HG03025 (cell line): Measurements from ENCODE around the gene INSL3.
"Not testable (repeated sequence)": the region's sequence is repeated elsewhere in the genome, so short reads cannot be mapped to it uniquely, and the experiment has no call there.

Experiments used
- ATAC-seq: cut with Tn5 transposase; IDR thresholded peaks from one replicate; pipeline ENCODE4 v1.9.1; 2021; ENCODE audit warnings: mild to moderate bottlenecking, moderate library complexity; ENCODE audit not compliant: unreplicated experiment, low FRiP score

The INSL3 gene

DNA sequence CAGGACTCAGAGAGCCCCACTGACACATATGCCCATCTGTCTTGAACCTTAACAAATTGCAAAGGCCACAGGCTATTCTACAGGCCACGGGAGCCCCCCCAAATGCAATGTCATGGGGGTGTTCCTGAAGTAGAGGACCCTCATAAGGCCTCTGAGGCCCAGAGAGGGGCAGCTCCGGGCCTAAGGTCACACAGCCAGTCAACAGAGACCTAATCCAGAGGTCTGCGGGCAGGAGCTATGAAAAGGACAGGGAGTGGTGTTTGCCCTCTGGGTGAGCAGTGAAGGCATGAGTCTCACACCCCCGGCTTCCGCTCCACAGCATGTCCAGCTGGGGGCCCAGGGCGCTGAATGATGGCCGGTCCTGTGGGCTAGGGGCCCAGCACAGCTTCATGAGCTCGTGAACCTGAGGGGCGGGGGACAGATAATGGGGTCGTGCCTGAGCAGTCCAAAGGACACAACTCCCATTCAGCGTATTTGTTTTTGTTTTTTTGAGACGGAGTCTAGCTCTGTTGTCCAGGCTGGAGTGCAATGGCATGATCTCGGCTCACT is 5.3 kb upstream of the INSL3 start:
- ATAC-seq: no peak

DNA sequence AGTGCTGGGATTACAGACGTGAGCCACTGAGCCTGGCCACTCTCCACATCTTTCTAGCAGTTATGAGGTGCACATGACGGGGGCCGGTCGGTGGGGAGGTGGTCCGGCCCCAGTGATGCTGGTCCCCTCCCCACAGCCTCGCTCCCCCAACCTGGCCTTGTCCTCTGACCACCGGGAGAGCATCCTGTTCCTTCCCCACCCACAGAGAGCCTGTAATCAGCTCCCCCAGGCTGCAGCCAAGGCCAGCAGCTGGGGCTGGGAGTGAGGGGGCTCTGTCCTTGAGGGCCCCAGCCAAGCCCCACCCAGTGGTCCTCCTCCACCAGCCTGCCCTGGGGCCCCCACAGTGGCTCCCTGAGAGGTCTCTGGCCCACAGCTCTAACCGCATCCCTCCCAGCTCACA is 3.0 kb upstream of the INSL3 start:
- no peak for ATAC-seq

- ATAC-seq: no peak
Observed at GRCh38 chr19:17817668-17818363, 3.5 kb downstream of the INSL3 start.

DNA sequence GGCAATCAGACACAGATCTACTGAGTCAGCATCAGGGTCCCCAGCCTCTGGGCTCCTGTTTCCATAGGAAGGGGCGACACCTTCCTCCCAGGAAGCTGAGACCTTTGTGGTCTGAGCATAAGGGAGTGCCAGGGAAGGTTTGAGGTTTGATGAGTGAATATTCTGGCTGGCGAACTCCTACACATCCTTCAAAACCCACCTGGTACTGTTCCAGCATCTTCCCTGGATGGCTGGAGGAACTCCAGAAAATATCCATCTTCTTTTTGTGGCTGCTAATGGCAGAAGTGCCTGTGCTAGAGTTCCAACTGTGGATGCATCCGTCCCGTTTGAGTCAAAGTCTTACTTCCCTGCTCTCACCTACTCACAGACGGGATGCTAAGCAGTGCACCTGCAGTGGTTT is 9.2 kb downstream of the INSL3 start:
- ATAC-seq: no peak

DNA sequence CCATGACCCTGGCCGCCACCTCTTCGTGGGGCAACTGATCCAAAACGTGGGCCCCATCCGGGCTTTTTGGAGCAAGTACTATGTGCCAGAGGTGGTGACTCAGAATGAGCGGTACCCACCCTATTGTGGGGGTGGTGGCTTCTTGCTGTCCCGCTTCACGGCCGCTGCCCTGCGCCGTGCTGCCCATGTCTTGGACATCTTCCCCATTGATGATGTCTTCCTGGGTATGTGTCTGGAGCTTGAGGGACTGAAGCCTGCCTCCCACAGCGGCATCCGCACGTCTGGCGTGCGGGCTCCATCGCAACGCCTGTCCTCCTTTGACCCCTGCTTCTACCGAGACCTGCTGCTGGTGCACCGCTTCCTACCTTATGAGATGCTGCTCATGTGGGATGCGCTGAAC is 9.6 kb downstream of the INSL3 start:
- ATAC-seq: no peak

DNA sequence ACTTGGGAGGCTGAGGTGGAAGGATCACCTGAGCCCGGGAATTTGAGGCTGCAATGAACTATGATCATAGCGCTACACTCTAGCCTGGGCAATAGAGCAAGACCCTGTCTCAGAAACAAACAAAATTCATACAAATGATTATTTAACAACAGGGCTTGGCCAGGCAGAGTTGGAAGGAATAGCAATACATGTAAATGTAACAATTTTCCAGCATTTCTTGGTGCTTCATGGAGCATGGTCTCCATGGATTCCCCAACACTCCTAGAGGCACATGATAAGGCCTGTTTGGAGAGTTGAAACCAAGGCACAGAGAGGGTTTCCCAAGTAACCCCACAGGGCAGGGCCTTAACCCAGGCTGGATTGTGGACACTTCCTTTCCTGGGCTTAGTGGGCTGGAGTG is 10.2 kb downstream of the INSL3 start:
- ATAC-seq: no peak

DNA sequence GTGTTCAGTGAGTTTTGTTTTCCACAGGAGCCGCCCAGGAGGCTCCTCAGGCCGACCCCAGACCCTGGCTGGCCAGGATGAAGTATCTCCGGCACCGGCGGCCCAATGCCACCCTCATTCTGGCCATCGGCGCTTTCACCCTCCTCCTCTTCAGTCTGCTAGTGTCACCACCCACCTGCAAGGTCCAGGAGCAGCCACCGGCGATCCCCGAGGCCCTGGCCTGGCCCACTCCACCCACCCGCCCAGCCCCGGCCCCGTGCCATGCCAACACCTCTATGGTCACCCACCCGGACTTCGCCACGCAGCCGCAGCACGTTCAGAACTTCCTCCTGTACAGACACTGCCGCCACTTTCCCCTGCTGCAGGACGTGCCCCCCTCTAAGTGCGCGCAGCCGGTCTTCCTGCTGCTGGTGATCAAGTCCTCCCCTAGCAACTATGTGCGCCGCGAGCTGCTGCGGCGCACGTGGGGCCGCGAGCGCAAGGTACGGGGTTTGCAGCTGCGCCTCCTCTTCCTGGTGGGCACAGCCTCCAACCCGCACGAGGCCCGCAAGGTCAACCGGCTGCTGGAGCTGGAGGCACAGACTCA is 13.5 kb downstream of the INSL3 start:
- no peak for ATAC-seq

DNA sequence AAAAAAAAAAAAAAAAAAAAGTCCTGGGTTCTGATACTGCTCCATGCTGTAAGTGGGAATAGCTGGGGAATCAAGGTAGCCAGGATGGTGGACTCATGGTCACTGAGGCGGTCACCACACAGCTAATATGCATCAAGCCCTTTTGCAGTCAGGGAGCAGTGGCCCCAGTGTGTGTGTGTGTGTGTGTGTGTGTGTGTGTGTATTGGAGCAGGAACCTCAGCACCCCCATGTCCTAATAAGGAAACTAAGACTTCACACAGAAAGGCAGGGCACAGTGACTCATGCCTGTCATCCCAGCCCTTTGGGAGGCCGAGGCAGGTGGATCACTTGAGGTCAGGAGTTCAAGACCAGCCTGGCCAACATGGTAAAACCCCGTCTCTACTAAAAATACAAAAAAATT is 14.4 kb downstream of the INSL3 start:
- no peak for ATAC-seq

GRCh38 chr19:17805427-17805826 is 15.9 kb downstream of the INSL3 start:
- no peak for ATAC-seq

DNA sequence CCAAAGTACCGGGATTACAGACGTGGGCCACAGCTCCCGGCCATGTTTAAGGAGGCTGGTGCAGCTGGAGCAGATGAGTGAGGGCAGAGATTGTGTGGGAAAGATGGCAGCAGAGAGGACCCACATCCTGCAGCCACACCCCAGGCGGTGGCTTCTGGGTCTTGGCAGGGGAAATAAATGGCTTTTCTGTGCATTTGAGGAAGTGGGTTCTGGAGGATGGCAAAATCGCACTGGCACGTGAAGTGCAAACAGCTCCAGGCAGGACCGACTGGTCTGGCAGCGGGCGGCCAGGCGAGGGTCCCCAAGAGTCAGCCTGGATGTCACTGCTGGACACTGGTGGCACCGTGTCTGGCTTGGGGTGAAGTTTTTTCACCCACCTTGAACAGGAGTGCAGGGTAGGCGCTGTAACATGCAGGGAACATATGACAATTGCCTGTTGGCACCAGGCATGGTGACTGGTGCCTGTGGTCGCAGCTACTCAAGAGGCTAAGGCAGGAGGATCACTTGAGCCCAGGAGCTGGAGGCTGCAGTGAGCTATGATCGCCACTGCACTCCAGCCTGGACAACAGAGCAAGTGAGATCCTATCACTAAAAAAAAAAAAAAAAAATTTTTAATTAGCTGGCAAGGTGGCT is 17.9 kb downstream of the INSL3 start:
- ATAC-seq: no peak

- ATAC-seq: no peak
Observed at GRCh38 chr19:17802137-17802858, 19.0 kb downstream of the INSL3 start.

DNA sequence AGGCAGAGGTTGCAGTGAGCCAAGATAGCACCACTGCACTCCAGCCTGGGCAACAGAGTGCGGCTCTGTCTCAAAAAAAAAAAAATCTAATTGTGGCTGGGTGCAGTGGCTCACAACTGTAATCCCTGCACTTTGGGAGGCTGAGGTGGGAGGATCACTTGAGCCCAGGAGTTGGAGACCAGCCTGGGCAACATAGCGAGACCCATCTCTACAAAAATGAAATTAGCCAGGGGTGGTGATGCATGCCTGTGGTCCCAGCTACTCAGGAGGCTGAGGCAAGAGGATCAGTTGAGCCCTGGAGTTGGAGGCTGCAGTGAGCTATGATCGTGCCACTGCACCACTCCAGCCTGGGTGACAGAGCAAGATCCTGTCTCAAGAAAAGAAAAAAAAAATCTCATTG is 22.7 kb downstream of the INSL3 start:
- not testable (repeated sequence) for ATAC-seq

DNA sequence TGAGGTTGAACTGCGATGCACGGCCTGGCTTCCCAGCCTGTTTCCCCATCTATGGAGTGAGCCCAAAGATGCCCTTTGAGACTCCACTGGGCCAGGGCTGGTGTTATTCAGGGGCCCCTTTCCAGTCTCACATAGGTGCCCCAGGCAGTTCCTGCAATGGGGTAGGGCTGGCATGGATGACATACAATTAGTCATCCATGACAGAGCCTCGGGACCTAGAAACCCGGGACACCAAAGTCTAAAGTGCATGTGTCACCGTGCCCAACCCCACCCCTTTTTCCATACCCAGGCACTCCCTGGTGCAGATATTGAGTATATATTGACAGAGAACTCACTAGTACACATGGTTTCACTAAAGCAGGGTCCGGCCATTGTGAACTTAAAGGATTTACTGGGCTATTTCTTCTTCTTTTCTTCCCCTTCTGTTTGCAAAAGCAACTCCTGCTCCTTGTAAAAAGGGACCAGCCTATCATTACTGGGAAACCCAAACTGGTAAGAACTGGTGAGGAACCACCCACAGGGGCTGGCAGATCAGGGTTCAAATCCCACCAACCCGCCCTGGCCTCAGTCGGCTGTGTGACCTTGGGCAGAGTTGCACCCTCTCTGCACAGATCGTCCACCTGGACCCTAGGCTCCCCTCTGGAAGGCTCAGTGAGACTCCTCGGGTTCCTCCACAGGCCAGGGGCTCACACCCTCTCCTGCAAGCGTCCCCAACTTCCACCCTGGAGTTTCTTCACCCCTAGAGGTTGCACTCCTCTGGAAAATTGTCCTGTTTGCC is 23.7 kb downstream of the INSL3 start:
- ATAC-seq: no peak

DNA sequence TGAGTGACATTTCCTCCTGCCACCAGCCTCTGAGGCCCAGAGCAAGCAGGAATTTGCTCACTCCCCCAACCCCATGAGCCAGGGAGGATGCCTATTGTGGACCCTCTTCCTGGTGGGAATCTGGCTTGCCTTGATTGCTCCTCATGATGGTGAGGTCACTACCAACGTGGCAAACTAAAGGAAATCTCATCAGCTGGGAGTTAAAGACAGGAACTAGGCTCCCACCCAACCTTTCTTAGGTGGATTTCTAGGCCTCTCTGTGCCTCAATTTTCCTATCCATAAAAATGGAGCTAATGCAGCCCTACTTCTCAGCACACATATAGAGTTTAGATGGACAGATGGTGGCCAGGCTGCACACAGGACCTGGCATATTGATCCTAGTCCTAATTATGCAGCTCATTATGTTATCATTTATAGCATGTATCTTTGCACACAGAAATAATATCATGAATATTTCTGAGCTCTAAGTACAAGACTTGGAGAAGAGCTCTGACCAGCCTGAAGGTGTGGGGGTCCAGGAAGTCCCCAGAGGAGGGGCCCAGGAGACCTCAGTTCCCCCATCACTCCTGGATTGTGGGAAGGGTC is 24.4 kb downstream of the INSL3 start:
- no peak for ATAC-seq

GRCh38 chr19:17796013-17796837 is 25.1 kb downstream of the INSL3 start:
- no peak for ATAC-seq

GRCh38 chr19:17795495-17795856 is 25.8 kb downstream of the INSL3 start:
- no peak for ATAC-seq

DNA sequence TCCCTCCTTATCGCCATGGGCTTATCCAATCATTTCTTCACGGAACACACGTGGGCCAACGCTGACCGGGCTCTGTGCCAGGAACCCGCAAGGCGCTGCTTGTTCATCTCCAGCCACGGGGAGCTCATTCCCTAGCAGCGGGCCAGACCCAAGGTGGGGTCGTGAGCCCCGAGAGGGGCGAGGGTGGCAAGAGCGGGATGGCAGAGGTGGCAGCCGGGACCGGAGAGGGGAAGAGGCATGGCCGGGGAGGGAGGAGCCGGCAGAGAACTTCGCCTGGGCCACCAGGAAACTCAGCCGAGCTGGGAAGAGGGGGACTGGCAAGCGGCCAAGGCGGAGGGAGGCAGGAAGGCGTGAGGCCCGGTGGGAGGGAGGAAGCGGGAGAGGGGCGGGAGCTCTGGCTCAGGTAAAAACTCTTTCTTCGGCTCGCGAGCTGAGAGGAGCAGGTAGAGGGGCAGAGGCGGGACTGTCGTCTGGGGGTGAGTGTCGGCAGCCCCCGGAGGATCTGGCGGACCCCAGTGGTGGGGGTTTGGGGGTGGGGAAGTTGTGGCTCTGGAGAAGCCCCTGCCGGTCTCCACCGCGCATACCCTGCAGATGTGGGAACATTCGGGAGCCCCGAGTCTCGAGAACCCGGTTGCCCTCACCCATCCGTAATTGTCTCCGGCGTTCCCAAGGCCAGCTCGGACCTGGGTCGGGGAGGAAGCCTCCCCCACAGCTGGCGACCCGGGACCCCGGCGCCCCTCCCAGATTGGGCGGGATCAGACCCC is 26.4 kb downstream of the INSL3 start, which contains the start of gene B3GNT3:
Gene B3GNT3, plus strand, starts transcription at position 408 of the 764 bp plus-strand sequence. CDS start 12,670 bp downstream, outside the sequence.
- no peak for ATAC-seq

DNA sequence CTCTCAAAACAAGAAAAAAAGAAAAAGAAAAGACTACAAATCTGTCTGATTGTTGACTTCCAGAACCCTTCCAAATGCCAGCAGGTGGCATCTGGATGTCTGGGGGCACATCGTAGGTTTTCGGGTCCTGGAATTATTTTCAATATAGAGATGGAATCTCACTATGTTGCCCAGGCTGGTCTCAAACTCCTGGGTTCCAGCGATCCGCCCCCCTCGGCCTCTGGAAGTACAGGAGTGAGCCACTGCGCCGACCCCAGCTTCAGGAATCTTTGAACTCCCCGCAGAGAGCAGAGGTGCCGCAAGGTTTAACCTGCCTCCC is 26.9 kb downstream of the INSL3 start:
- no peak for ATAC-seq
